NOMO-1 treated with DMSO at 0.1 percent for 48 hours (cell line): ENCODE data around the gene POU6F2.

ENCODE experiments used
- DNase-seq: peaks from one replicate; lab custom pipeline; 2025; ENCODE audit not compliant: unreplicated experiment; lab: John Stamatoyannopoulos, UW

The POU6F2 gene

GRCh38 chr7:39248041-39248691, 270.5 kb downstream of the POU6F2 start:
- no peak for DNase-seq

- no peak for DNase-seq
Observed at GRCh38 chr7:39248692-39249090, 271.0 kb downstream of the POU6F2 start.

GRCh38 chr7:39249635-39250152, 272.0 kb downstream of the POU6F2 start:
- no peak for DNase-seq

GRCh38 chr7:39252916-39253315, 275.2 kb downstream of the POU6F2 start:
- no peak for DNase-seq

- DNase-seq, result no peak
Observed at GRCh38 chr7:39259391-39260003, 281.8 kb downstream of the POU6F2 start.

- no peak for DNase-seq
Observed at GRCh38 chr7:39260279-39260844, 282.7 kb downstream of the POU6F2 start.

GRCh38 chr7:39261771-39262170, 284.1 kb downstream of the POU6F2 start:
- DNase-seq, result no peak

- DNase-seq, result no peak
Observed at GRCh38 chr7:39265641-39266591, 288.2 kb downstream of the POU6F2 start.

GRCh38 chr7:39269034-39269433, 291.3 kb downstream of the POU6F2 start:
- no peak for DNase-seq

GRCh38 chr7:39270018-39270417, 292.3 kb downstream of the POU6F2 start:
- DNase-seq, result no peak

- DNase-seq, result no peak
Observed at GRCh38 chr7:39271402-39271801, 293.7 kb downstream of the POU6F2 start.

- DNase-seq, result no peak
Observed at GRCh38 chr7:39272111-39272510, 294.4 kb downstream of the POU6F2 start.

GRCh38 chr7:39272691-39273090, 295.0 kb downstream of the POU6F2 start:
- no peak for DNase-seq

GRCh38 chr7:39280337-39280736, 302.6 kb downstream of the POU6F2 start:
- DNase-seq, result no peak

- no peak for DNase-seq
Observed at GRCh38 chr7:39285256-39285655, 307.5 kb downstream of the POU6F2 start.

- DNase-seq, result no peak
Observed at GRCh38 chr7:39288303-39288702, 310.6 kb downstream of the POU6F2 start.

- no peak for DNase-seq
Observed at GRCh38 chr7:39291628-39292410, 314.1 kb downstream of the POU6F2 start.

- no peak for DNase-seq
Observed at GRCh38 chr7:39293056-39293823, 315.5 kb downstream of the POU6F2 start.

GRCh38 chr7:39294022-39294421, 316.3 kb downstream of the POU6F2 start:
- no peak for DNase-seq

- DNase-seq, result no peak
Observed at GRCh38 chr7:39295796-39296195, 318.1 kb downstream of the POU6F2 start.
